Kidney capillary endothelial cell (primary cell): ENCODE measurements around the gene IRGQ.
"Not testable (repeated sequence)": the region's sequence is repeated elsewhere in the genome, so short reads cannot be mapped to it uniquely, and the experiment has no call there.

ENCODE experiments used
- DNase-seq: peaks from one replicate; pipeline ENCODE4 v3.0.0-alpha.2; 2018; ENCODE audit warnings: low spot score

Gene IRGQ

DNA sequence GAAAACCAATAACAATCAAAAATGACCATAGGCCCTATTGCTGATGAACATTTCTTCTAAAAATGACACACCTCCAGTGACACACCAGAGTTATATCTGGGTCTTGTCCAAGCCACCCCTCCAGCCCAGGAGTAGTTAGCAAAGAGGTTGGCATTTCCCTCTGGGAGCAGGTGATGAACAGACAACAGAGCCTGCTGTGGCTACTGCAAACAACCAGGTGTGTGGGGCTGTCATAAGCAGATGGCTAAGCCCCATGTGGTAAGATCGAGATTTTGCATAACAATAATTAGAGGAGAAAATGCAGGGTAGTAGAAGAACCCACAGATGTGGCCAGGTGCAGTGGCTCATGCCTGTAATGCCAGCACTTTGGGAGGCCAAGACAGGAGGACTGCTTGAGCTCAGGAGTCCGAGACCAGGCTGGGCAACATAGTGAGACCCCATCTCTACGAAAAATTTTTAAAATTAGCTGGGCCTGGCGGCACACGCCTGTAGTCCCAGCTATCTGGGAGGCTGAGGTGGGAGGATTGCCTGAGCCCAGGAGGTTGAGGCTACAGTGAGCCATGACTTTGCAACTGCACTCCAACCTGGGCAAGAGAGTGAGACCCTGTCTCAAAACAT lies 25.7 kb downstream of the IRGQ start:
- no peak for DNase-seq

DNA sequence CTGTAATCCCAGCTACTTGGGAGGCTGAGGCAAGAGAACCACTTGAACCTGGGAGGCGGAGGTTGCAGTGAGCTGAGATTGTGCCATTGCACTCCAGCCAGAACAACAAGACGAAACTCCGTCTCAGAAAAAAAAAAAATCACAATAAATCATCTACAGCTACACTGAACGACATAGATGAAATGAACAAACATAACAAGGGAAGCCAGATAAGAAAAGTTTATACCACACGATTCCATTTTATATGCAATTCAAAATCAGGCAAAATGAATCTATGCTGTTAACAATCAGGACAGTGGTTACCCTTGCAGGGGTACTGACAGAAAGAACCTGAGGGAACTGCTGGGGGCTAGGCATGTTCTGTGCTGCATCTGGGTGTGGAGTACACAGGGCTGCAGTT lies 26.3 kb downstream of the IRGQ start:
- no peak for DNase-seq

DNA sequence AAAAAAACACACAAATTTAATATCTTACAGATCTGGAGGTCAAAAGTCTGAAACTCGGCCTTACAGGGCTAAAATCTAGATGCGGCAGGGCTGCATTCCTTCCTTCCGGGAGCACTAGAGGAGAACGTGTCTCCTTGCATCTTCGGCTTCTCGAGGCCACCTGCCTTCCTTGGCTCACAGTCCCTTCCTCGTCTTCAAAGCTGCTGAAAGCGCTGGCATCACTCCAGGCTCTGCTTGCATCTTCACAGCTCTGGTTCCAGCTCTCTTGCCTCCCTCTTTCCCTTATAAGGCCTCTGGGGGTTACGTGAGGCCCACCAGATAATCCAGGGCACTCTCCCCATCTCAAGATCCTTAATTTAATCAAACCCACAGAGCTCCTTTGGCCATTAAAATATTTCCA lies 31.1 kb downstream of the IRGQ start:
- DNase-seq: no peak

DNA sequence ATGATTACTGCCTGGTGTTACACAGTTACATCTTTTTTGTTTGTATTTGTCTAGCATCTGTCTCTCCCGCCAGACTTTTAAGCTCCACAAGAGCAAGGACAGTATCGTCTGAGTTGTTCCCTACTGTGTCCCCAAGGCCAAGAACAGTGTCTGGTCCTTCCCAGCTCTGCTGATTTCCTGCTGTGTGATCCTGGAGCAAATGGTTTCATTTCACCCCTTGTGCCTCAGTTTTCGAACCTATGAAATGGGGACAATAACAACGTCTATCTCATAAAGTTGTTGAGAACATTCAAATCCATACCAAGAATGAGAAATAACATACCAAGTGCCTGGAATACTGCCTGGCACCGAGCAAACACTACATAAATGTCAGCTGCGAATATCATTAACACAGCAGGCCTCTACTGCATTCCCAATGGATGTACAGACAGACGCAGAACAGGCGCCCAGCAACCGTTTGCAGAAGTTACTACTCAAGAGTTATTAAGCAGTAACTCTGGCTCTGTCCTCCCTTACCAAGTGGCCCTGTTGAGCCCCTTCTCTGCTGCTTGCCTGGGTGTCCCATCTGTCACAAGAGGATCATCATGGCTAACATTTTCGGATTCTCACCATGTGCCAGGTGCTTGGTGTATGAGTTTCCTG lies 32.0 kb downstream of the IRGQ start:
- no peak for DNase-seq

DNA sequence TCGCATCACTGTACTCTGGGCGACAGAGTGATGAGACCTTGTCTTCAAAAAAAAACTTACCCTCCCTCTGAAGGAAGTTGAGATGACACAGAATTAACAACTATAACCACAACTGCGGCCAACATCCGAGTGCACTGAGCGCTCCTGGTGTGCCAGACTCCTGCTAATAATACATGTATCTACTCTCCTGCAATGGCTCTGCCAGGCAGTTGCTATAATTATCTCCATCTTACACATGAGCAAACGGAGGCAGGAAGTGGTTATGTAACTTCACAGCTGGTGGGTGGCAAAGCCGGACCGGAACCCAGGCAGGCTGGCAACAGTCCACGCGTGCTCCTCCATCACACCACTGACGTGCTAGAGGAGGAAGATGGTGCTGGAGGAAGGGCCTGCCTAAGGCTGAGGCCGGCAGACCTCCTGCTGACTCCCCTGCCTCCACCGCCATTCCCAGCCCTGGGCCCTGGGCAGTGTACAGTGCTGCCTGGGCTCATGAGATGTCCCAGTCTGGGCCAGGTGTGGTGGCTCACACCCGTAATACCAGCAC lies 33.2 kb downstream of the IRGQ start:
- DNase-seq: peak; percentile 72

DNA sequence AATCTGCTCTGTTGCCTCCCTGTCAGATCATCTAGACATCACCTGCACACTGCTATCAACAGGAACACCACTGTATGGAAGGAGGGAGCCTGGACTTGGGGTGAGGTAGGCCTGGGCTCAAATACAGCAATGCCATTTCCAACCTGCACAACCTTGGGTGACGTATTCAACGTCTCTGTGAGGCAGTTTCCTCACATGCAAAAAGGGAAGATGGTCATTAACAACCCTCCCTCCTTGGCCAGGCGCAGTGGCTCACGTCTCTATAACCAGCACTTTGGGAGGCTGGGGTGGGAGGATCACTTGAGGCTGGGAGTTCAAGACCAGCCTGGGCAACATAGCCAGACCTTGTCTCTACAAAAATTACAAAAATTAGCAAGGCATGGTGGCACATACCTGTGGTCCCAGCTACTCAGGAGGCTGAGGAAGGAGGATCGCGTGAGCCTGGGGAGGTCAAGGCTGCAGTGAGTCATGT lies 33.7 kb downstream of the IRGQ start:
- no peak for DNase-seq

DNA sequence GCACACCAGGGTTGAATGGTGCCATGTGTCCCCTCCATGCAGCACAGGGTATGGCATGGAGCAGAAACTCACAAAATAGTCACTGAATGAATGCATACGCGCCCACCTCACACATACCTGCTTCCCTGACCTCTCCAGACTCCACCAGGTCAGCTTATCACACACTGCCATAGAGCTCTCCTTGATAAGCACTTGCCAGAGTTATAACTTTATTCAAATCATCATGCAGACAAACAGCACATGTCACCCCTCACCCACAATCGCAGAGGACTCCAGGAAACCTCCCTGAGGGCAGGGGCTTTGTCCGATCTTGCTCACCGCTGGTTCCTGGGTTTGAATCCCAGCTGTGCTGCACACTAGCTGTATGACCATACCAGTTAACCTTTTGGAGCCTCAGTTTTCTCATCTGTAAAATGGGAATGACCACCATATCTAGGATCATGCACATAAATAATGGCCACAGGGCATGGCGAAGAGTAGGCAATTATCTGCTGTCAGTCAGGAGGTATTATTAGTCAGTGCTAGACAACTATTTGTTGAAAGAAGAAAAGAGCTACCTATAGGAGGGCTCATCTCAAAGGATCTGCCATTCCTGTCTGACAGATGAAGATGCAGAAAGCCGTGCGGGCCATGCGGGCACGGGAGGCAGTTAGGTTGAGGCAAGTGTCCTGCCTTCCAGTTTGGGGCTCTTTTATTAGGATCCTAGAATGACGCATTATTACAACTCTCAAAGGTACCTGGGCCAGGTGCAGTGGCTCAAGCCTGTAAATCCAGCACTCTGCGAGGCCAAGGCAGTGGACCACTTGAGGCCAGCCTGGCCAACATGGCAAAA lies 34.6 kb downstream of the IRGQ start:
- no peak for DNase-seq

DNA sequence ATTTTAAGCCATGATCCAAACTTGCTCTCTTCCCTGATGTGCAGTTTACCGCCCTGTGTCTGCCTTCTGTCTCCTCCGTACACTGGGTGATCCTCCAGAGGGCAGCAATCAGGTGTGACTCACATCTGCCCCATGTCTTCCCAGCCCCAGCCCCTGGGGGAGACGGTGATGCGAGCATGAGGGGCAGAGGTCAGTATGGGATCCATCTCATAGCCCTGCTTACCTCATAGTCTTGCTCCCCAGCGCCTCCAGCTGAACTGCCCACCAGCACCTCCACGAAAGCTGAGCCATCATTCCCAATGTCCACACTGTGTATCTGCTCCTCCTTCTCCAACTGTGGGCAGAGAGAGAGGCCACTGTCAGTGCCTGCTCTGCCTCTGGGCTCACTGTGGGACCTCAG lies 35.2 kb downstream of the IRGQ start:
- DNase-seq: no peak

DNA sequence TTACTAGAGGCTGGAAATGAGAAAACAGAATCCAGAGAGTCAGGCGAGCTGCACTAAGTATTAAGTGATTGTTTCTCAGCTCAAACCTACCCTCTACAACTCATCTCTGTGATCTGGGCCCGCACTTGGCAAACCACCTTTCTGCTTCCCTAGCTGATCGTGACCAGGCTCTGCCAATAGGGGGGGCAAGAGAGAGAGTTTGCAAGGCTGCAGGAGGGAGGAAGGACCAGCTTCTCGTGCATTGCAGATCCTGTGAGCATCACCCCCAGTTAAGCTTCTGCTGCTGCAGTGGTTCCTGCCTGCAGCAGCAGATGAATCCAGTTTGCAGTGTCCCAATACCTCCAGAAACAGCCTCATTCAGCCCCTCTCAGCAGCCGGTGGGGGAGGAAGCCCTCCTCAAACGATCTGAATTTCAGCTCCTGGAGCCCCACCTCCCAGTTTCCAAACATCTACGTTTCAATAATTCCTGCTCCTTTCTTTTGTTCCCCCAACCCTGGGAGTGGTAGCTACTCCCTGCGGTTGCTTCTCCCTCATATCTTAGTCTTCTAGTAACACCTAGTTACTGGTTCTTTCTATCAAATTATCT lies 40.7 kb downstream of the IRGQ start:
- peak; percentile 55 for DNase-seq

DNA sequence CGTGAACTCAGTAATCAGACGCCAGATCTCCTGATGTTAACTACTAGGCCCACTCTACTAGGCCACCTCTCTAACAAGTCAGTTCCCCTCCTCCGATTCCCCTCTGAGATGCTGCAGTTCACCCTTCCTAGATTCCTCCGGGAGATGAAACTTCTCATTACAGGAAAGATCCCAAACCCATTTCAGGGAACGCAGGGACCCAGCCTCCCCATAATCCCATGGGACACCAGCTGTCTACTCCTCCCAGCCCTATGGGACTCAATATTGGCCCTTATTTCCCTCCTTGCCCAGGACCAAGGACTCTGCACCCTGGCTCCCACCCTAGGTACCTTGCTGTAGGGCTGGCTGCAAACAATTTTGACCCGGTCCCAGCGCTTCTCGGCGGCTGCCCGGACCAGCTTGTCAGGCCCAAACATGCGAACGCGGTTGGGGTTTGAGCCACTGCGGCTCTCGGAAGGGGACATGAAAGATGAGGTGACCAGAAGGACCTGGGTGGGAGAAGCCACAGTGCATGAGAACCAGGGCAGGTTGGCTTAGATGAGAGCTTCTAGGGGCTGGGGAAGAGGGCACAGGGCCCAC lies 41.5 kb downstream of the IRGQ start:
- DNase-seq: no peak

DNA sequence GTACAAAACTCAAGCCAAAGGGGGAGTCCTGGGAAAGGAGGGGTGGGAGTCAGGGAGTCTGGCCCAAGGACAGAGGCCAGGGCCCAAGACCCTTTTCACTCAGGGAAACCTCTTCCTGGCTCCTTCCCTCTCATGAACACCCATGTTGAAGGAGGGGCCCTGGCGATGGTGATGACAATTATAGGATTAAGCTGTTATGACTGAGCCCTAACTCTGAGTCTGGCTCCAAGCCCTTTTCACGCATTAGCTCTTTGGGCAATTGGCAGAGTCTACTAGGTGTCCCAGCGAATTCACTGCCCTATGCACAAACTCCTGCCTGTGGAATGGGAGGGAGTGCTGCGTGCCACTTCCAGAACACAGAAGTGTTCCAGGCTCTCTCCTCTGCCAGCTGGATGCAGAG lies 42.3 kb downstream of the IRGQ start:
- DNase-seq: no peak

DNA sequence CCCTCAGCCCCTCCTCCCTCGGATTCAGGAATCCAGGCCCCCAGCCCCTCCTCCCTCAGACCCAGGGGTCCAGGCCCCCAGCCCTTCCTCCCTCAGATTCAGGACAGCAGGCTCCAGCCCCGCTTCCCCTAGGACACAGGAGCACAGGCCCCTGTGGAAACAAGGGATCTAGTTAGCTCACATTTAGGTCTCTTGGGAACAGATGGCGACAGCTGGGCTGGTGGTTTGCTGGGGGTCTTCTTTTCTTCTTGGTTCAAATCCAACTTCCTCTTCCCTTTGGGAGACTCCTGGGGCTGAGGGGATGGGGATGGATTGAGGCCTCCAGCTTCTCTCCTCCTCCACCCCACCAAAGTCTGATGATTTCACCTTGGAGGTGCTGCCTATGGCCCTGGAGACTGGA lies 43.3 kb downstream of the IRGQ start:
- DNase-seq: no peak

DNA sequence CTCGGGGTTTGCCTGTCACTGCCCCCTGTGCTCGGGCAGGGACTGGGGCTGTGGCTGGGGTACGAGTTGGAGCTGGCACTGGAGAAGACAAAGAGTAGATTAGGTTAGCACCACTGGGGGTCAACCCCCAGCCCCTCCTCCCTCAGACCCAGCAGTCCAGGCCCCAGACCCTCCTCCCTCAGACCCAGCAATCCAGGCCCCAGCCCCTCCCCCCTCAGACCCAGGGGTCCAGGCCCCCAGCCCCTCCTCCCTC lies 43.8 kb downstream of the IRGQ start:
- DNase-seq: no peak

DNA sequence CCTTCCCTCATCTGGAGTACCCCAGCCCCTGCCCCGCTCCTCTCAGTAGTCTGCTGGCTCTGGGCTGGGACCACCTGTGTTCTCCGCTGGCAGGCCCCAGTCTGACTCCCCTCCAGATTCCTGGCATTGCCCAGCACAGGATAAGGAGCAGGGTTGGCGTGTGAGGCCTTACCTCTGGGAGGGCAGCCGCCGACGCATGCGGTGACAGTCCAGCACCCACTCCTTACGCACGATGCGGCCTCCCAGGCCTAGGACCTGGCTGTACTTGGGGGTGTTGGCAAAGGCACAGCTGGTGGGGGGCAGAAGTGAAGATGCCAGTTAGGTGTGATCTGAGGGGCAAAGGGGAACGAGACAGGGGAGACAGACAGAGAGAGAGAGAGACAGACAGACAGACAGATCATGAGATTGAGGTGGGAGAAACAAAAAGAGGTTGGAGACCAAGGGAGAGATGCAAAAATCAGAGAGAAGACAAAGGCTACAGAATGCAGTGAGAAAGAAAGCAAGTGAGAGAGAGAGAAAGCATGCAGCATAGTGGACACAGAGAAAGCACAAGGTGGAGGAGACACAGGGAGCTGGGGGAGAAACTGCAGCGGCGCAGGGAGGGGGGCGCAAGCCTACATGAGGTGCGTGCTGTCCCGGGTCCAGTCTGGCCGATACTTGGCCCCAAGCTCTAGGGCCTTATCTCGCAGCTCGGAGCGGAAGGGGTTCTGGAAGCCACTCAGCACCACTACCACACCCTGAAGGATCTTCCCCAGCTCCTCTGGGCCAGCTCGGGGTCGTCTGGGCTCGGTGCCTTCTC lies 44.3 kb downstream of the IRGQ start:
- no peak for DNase-seq

DNA sequence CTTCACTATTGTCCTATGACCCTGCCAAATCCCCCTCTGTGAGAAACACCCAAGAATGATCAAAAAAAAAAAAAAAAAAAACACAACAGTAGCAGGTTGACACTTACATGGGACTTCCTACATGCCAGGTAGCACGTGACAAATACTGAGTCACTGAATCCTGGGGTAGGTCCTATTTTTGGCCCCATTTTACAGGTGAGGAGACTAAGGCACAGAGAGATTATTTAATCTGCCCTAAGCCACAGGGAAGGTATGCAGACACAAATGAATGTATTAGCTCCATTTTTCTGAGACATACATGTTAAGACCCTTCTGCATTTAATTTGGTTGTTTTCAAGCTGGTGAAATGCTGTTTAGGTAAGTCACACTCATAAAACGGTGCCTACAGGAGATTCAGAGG lies 47.2 kb downstream of the IRGQ start:
- DNase-seq: no peak

DNA sequence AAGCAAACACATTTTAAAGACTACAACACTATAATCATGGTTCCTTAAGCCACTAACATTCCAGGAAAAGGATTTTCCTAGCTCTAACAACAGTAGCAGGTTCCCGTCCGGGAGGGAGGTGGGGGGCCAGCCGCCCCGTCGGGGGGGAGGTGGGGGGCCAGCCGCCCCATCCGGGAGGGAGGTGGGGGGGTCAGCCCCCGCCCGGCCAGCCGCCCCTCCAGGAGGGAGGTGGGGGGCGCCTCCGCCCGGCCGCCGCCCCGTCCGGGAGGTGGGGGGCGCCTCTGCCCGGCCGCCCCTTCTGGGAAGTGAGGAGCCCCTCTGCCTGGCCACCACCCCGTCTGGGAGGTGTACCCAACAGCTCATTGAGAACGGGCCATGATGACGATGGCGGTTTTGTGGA lies 48.0 kb downstream of the IRGQ start:
- not testable (repeated sequence) for DNase-seq

DNA sequence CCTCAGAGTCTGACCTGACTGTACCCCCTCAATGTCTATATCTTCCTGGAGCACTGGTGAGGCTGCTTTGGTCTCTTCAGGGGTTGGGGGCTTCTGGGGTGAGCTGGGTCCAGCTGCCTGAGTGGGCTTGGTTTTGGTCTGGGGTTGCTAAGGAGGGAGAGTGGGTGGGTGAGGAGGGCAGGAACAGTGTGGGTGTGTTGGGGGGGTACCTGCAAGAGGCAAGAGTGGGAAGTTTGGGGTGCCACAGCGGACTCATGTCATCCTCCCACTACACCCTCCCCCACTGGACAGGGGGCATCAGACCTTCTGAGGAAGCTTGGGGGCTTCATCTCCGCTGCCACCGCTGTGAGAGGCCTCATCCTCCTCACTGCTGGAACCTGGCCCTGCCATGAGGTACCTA lies 49.4 kb downstream of the IRGQ start:
- no peak for DNase-seq

DNA sequence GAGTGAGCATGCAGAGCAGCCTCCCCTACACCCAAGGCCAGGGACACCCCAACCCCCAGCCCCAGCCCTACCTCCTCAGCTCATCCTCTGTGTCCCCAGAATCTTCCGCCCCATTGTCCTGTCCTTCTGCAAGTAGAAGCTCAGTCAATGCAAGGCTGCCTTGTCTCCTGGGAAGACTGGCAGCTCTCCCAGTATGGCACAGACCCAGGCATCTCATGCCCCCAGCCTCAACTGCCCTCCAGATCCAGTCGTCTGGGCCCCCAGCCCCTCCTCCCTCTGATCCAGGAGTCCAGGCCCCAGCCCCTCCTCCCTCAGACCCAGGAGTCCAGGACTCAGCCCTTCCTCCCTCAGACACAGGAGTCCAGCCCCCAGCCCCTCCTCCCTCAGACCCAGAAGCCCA lies 50.0 kb downstream of the IRGQ start:
- no peak for DNase-seq

DNA sequence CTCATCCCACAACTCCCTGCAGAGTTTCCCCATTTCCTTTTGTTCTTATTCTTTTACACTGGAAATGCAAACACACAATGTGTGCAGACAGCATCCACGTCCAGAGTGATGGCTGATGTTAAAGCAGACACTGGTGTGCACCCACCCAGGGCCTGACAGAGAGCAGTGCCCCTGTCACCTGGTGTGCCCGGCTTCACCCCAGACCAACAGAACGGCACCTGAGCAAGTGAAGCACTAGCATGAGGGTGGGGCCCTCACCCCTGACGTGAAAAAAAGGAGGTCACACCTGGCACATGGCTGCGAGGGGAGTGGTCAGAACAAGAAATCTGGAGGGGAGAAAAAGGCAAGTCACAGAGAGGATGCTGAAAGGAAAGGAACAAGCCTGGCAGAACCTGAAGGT lies 50.7 kb downstream of the IRGQ start:
- no peak for DNase-seq

DNA sequence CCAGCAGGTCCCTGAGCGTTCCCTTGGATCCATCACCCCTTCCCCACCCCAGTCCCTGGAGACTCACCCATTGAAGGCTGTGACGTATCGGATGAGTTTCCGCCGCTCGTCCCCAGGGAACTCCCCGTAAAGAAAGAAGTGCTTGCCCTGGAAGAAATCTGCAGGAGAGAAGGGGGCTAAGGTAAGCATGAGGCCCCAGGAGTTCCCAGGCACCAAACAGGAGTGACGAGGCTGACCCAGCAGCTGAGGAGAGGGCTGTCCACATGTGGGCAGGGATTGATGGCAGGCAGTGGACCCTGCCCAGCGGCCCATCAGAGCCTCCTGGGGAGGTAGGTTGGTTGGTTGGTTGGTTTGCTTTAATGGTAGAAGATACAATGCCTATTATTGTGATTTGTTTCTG lies 51.9 kb downstream of the IRGQ start:
- no peak for DNase-seq

DNA sequence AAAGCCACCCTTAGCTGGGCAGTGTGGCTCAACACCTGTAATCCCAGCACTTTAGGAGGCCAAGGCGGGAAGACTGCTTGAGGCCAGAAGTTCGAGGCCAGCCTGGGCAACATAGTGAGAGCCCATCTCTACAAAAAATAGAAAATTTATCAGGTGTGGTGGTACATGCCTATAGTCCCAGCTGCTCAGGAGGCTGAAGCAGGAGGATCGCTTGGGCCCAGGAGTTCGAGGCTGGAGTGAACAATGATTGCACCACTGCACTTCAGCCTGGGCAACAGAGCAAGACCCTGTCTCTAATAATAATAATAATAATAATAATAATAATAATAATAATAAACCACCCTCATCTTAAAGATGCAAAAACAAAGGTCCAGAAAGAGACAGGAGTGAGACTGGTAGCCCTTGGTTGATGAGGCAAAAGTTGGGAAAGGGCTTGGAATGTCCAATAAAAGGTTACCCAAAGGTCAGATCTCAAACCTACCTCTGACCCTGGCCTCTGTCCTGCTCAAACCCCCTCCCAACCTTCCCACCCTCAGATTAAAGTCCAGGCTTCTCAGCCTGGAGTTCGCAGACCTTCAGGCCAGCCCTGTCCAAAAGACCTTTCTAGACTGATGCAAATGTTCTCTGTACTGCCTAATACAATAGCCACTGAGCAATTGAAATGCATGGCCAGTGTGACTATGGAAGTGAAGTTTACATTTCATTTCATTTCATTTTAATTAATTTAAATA lies 53.8 kb downstream of the IRGQ start:
- DNase-seq: no peak
